B cell (primary cell): ENCODE results near the gene EYS. TPM values are rescaled to one million over a fixed set of nuclear protein-coding genes. Genes with fewer than 3 reads are reported as not detected.

Experiments used
- ATAC-seq: fragments of 200-7000 bp; cut with Tn5 transposase; one replicate; pipeline ENCODE4 v1.10.0; 2021; ENCODE audit warnings: low read depth, mild to moderate bottlenecking, moderate number of reproducible peaks, moderate library complexity
- CTCF ChIA-PET: fragments of 350-600 bp; sonication (Branson Sonifier 250); formaldehyde crosslinking; loops from one replicate; lab custom pipeline; 2021; ENCODE audit warnings: antibody characterized with exemption, inconsistent platforms; lab: Charles Lee
- POLR2A ChIA-PET: fragments of 350-600 bp; sonication (Branson Sonifier 250); formaldehyde crosslinking; loops from one replicate; lab custom pipeline; 2021; ENCODE audit warnings: antibody characterized with exemption; lab: Charles Lee
- DNase-seq: peaks from one replicate; pipeline ENCODE4 v3.0.0; 2013
- H2AFZ ChIP-seq: 2 replicates; pipeline ENCODE4 v1.6.1; 2012; ENCODE audit warnings: mild to moderate bottlenecking, low read depth, low read length; ENCODE audit not compliant: insufficient read depth, poor library complexity, severe bottlenecking
- H3K27ac ChIP-seq, 2 donors: 1 replicate in 1 of 2; 2 replicates in 1 of 2; pipeline ENCODE4 v1.5.1; 2012 to 2013; ENCODE audit warnings: low read length in 2 of 2, mild to moderate bottlenecking in 2 of 2, moderate library complexity in 1 of 2
- H3K27me3 ChIP-seq, 4 experiments: fragments of 200-600 bp in 1 of 4; sonication (generic) in 1 of 4; replicated peaks in 1 of 4; 1 replicate in 2 of 4; 2 replicates in 2 of 4; pipeline versions ENCODE4 v1.6.1 to v1.7.0; 2013 to 2016; ENCODE audit warnings: low read length in 3 of 4, mild to moderate bottlenecking in 2 of 4, mixed read lengths in 1 of 4, moderate library complexity in 1 of 4; ENCODE audit not compliant: insufficient read depth in 4 of 4, control insufficient read depth in 3 of 4; ENCODE audit errors: control extremely low read depth in 1 of 4
- H3K36me3 ChIP-seq, 2 experiments: replicated peaks in 1 of 2; 1 replicate in 1 of 2; 2 replicates in 1 of 2; pipeline versions ENCODE4 v1.6.1 to v1.7.1; 2013; ENCODE audit warnings: low read length in 1 of 2; ENCODE audit not compliant: insufficient read depth in 2 of 2, control insufficient read depth in 1 of 2; ENCODE audit errors: control extremely low read depth in 1 of 2, extremely low read depth in 1 of 2
- H3K4me1 ChIP-seq, 2 donors: fragments of 200-600 bp in 1 of 2; sonication (generic) in 1 of 2; 1 replicate in 1 of 2; 2 replicates in 1 of 2; pipeline versions ENCODE4 v1.5.1 to v1.6.1; 2013 to 2017; ENCODE audit warnings: low read length in 2 of 2; ENCODE audit not compliant: control insufficient read depth in 2 of 2, insufficient read depth in 2 of 2
- H3K4me2 ChIP-seq: replicated peaks from 2 replicates; pipeline ENCODE3; 2012; ENCODE audit warnings: mild to moderate bottlenecking, low read depth, low read length; ENCODE audit not compliant: poor library complexity, severe bottlenecking
- H3K4me3 ChIP-seq, 5 experiments: fragments of 200-600 bp in 1 of 5; sonication (generic) in 1 of 5; 1 replicate in 3 of 5; 2 replicates in 2 of 5; pipeline versions ENCODE4 v1.5.1 to v1.7.0; 2011 to 2016; ENCODE audit warnings: low read length in 4 of 5, mild to moderate bottlenecking in 4 of 5, low read depth in 2 of 5, control low read depth in 1 of 5, moderate library complexity in 1 of 5; ENCODE audit not compliant: insufficient read depth in 1 of 5; ENCODE audit errors: control extremely low read depth in 1 of 5, extremely low read depth in 1 of 5
- H3K79me2 ChIP-seq: fragments of 200-600 bp; sonication (generic); one replicate; pipeline ENCODE4 v1.6.0; 2016; ENCODE audit warnings: low read length; ENCODE audit not compliant: control insufficient read depth, insufficient read depth
- H3K9ac ChIP-seq: fragments of 200-600 bp; sonication (generic); 2 replicates; pipeline ENCODE4 v1.6.1; 2017; ENCODE audit warnings: mild to moderate bottlenecking, low read length, moderate library complexity
- H3K9me3 ChIP-seq, 3 donors: one replicate each; pipeline versions ENCODE4 v1.6.1 to v1.7.1; 2013; ENCODE audit warnings: low read length in 2 of 3; ENCODE audit not compliant: control insufficient read depth in 2 of 3, insufficient read depth in 1 of 3; ENCODE audit errors: control extremely low read depth in 1 of 3
- H4K20me1 ChIP-seq: 2 replicates; pipeline ENCODE4 v1.6.0; 2012; ENCODE audit warnings: mild to moderate bottlenecking, low read length; ENCODE audit not compliant: insufficient read depth, control insufficient read depth, poor library complexity, severe bottlenecking
- H3K27ac Mint-ChIP-seq: one replicate; pipeline ENCODE4 v1.8.0; 2021; ENCODE audit warnings: mixed read lengths
- H3K27me3 Mint-ChIP-seq: one replicate; pipeline ENCODE4 v1.8.0; 2021; ENCODE audit warnings: mixed read lengths
- H3K4me1 Mint-ChIP-seq: one replicate; pipeline ENCODE4 v1.8.0; 2021; ENCODE audit warnings: mixed read lengths
- H3K4me3 Mint-ChIP-seq: one replicate; pipeline ENCODE4 v1.8.0; 2021; ENCODE audit warnings: mixed read lengths
- H3K9me3 Mint-ChIP-seq: one replicate; pipeline ENCODE4 v1.8.0; 2022; ENCODE audit warnings: mixed read lengths; ENCODE audit not compliant: insufficient read depth
- CTCF ChIP-seq: fragments of 200-600 bp; IDR thresholded peaks from one replicate; pipeline ENCODE4 v1.8.0; 2022; ENCODE audit warnings: antibody characterized with exemption, mild to moderate bottlenecking
- EZH2 ChIP-seq: IDR thresholded peaks from 2 replicates; pipeline ENCODE4 v1.6.1; 2012; ENCODE audit warnings: borderline replicate concordance, low read depth, mild to moderate bottlenecking, moderate library complexity, low read length; ENCODE audit not compliant: insufficient read depth, poor library complexity, severe bottlenecking
- WGBS: methylation state at CpG from one replicate; pipeline ENCODE4 v1.1.5; 2013; ENCODE audit warnings: missing lambda C conversion rate; ENCODE audit not compliant: insufficient coverage; 5-methylcytosine and 5-hydroxymethylcytosine counted together
- intact Hi-C: fragments of 100-400 bp; cut with micrococcal nuclease; formaldehyde crosslinking; loops from one replicate; pipeline ENCODE4 v1.10.0; 2022
- polyA plus RNA-seq: library from polyadenylated mRNA; depleted of rRNA; stranded (reverse); fragments of >200 nt; gene quantifications from 2 replicates; pipeline ENCODE4 v1.2.3, GENCODE V29; 2012
- total RNA-seq, 2 donors: library from RNA; stranded (reverse); fragments of 120-200 nt in 1 of 2; gene quantifications; 1 replicate in 1 of 2; 2 replicates in 1 of 2; pipeline versions ENCODE4 v1.2.3 to v1.2.4, GENCODE V29; 2013 to 2022

EYS gene
- total and polyA plus RNA-seq, 2 donors (not counting 1 experiment from before 2014, with no cell fraction given), result not detected

- intact Hi-C loops, result no loop called here
- Histone ChIP-seq H3K9me3 (no peaks in the 10 kb centered on the region), H3K27ac (peak overlapping the region in 1 of 2 donors; percentile 7), H3K36me3 (peaks cover 0 to 10% of the 10 kb centered on the region in 2 experiments), H4K20me1 (peaks cover 49% of the 10 kb centered on the region), H3K79me2 (peaks cover 93% of the 10 kb centered on the region), H3K4me1 (peaks cover 13 to 32% of the 10 kb centered on the region in 2 donors), H3K27me3 (no peaks in the 10 kb centered on the region), H3K9ac (peak overlapping the region; percentile 5), H2AFZ (no peak overlapping the region), H3K4me2 (no peak overlapping the region), H3K4me3 (no peak overlapping the region)
- 92% methylated on average over 3 of the region's 3 CpGs for WGBS
- H3K4me3 Mint-ChIP-seq, result no peak overlapping the region
- H3K27me3 Mint-ChIP-seq, result no peaks in the 10 kb centered on the region
- TF ChIP-seq EZH2 (no peak), CTCF (no peak)
- DNase-seq (no peak), ATAC-seq (no peak)
- H3K27ac Mint-ChIP-seq, result no peak overlapping the region
- peaks cover 41% of the 10 kb centered on the region for H3K4me1 Mint-ChIP-seq
- no peaks in the 10 kb centered on the region for H3K9me3 Mint-ChIP-seq
- ChIA-PET POLR2A (no interaction called here), CTCF (no interaction called here)
These were observed 2030.5 kb downstream of the EYS start for GRCh38 chr6:63676412-63677114.

- no peaks in the 10 kb centered on the region for H3K27me3 ChIP-seq
- CTCF ChIA-PET, result no interaction called here
- H3K4me1 ChIP-seq, result peaks cover 13 to 32% of the 10 kb centered on the region in 2 donors
- Mint-ChIP-seq H3K4me1 (peaks cover 39% of the 10 kb centered on the region), H3K9me3 (no peaks in the 10 kb centered on the region), H3K27me3 (no peaks in the 10 kb centered on the region), H3K4me3 (no peak overlapping the region), H3K27ac (no peak overlapping the region)
- TF ChIP-seq EZH2, result no peak
- no peak for TF ChIP-seq CTCF
- no peak overlapping the region for H3K9ac ChIP-seq
- POLR2A ChIA-PET, result no interaction called here
- DNase-seq, result no peak
- H3K9me3 ChIP-seq, result no peaks in the 10 kb centered on the region
- peaks cover 56% of the 10 kb centered on the region for H4K20me1 ChIP-seq
- H3K27ac ChIP-seq, result peak overlapping the region in 1 of 2 donors; percentile 35
- no peak overlapping the region for H2AFZ ChIP-seq
- no CpG with 5 or more reads among the region's 1 CpG for WGBS
- peaks cover 93% of the 10 kb centered on the region for H3K79me2 ChIP-seq
- intact Hi-C loops, result loop anchor here (2.0 kb wide), 1 partner anchor 14 kb away; no protein-coding TSS in a partner anchor
- H3K4me3 ChIP-seq, result no peak overlapping the region
- no peak overlapping the region for H3K4me2 ChIP-seq
- H3K36me3 ChIP-seq, result peaks cover 0 to 6% of the 10 kb centered on the region in 2 experiments
- no peak for ATAC-seq
These were observed 2031.9 kb downstream of the EYS start for GRCh38 chr6:63675138-63675537.
